Hematopoietic multipotent progenitor cell treated with erythropoietin and hydrocortisone succinate and interleukin-3 and kit ligand, for 4 days (in vitro differentiated cells): Measurements from ENCODE around the gene ANKRD49.

Source experiments
- DNase-seq: peaks from one replicate; pipeline ENCODE4 v3.0.0-alpha.2; 2015

Gene ANKRD49

DNA sequence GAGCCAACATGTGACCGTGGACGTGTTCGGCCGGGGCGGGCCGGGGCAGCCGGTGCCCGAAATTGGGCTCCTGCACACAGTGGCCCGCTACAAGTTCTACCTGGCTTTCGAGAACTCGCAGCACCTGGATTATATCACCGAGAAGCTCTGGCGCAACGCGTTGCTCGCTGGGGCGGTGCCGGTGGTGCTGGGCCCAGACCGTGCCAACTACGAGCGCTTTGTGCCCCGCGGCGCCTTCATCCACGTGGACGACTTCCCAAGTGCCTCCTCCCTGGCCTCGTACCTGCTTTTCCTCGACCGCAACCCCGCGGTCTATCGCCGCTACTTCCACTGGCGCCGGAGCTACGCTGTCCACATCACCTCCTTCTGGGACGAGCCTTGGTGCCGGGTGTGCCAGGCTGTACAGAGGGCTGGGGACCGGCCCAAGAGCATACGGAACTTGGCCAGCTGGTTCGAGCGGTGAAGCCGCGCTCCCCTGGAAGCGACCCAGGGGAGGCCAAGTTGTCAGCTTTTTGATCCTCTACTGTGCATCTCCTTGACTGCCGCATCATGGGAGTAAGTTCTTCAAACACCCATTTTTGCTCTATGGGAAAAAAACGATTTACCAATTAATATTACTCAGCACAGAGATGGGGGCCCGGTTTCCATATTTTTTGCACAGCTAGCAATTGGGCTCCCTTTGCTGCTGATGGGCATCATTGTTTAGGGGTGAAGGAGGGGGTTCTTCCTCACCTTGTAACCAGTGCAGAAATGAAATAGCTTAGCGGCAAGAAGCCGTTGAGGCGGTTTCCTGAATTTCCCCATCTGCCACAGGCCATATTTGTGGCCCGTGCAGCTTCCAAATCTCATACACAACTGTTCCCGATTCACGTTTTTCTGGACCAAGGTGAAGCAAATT lies 51.7 kb downstream of the ANKRD49 start:
- no peak for DNase-seq

DNA sequence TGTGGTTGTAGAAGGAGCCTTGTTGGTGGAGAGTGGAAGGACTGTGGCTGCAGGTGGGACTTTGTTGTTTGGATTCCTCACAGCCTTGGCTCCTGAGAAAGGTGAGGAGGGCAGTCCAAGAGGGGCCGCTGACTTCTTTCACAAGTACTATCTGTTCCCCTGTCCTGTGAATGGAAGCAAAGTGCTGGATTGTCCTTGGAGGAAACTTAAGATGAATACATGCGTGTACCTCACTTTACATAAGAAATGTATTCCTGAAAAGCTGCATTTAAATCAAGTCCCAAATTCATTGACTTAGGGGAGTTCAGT lies 52.3 kb downstream of the ANKRD49 start:
- no peak for DNase-seq

DNA sequence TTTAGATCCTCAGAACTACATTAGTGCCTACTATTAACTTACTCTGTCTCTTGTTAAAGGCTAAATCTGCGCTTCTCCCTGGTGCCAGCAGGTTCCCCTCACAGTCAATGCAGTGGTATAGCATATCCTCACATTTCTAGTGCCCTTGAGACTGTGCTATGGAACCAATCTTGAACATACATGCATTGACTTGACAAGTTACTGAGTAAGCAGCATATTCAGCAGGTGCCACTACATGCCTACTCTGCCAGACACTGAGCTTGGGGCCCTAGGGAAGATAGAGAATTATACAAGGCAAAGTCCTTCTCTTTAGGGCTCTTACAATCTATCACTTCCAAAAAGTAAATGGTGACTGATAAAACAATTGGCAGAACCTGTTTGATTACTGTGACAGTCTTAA lies 53.1 kb downstream of the ANKRD49 start:
- DNase-seq: peak; percentile 44

DNA sequence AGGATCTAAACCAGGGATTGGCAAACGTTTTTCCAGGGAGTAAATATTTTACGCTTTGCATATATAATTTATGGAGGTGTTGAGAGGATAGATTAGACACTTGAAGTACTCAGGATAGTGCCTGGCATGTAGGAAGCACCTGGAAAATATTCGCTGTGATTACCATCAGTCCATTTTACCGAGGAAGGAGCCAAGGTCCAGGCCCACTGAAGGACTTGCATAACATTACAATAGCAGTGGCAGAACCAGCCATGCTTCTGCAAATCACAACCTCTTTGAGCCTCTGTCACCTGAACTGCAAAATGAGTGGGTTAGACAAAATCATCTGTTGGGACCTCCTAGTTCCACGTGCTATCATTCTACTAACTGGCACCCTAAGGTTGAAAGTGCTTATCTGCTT lies 55.4 kb downstream of the ANKRD49 start:
- peak; percentile 44 for DNase-seq
